ENCODE results near the gene CACHD1. TPM values are rescaled to one million over a fixed set of nuclear protein-coding genes. Genes with fewer than 3 reads are reported as not detected.
"Not testable (repeated sequence)": the region's sequence is repeated elsewhere in the genome, so short reads cannot be mapped to it uniquely, and the experiment has no call there.

Gene CACHD1
- polyA plus RNA-seq, 3 donors from 2014 or later, result not detected

GRCh38 chr1:64740687-64741086, 270.8 kb downstream of the CACHD1 start:
- peaks cover 11 to 14% of the 10 kb centered on the region in 2 donors for H3K4me1 Mint-ChIP-seq
- DNase-seq, H3K27ac Mint-ChIP-seq, H3K4me3 Mint-ChIP-seq, H3K36me3 Mint-ChIP-seq, H3K9me3 Mint-ChIP-seq: not testable (repeated sequence)
- H3K27me3 Mint-ChIP-seq (ENCODE audit: low read depth in 3 of 3), result peaks cover 3 to 11% (median 11%) of the 10 kb centered on the region in 3 donors
